HG03139 (cell line): ENCODE measurements around the gene ANTKMT.
"Not testable (repeated sequence)": the region's sequence is repeated elsewhere in the genome, so short reads cannot be mapped to it uniquely, and the experiment has no call there.

Experiments used
- ATAC-seq: cut with Tn5 transposase; IDR thresholded peaks from one replicate; pipeline ENCODE4 v1.9.1; 2021; ENCODE audit not compliant: unreplicated experiment

The ANTKMT gene

DNA sequence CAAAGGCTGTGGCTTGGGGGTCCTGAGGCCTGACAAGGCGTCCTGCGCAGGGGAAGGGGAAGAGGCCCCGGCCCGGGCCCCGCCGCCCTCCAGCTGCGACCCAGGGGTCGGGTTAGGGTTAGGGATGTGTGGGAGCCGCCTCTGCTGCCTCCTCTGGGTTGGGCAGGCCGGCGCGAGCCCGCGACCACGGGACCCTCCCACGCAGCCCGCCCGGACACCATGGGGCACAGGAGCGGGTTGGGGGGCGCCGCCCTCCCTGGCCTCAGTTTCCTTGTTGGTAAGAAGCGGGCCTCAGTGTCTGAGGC lies 19.5 kb downstream of the ANTKMT start:
- ATAC-seq = no peak

DNA sequence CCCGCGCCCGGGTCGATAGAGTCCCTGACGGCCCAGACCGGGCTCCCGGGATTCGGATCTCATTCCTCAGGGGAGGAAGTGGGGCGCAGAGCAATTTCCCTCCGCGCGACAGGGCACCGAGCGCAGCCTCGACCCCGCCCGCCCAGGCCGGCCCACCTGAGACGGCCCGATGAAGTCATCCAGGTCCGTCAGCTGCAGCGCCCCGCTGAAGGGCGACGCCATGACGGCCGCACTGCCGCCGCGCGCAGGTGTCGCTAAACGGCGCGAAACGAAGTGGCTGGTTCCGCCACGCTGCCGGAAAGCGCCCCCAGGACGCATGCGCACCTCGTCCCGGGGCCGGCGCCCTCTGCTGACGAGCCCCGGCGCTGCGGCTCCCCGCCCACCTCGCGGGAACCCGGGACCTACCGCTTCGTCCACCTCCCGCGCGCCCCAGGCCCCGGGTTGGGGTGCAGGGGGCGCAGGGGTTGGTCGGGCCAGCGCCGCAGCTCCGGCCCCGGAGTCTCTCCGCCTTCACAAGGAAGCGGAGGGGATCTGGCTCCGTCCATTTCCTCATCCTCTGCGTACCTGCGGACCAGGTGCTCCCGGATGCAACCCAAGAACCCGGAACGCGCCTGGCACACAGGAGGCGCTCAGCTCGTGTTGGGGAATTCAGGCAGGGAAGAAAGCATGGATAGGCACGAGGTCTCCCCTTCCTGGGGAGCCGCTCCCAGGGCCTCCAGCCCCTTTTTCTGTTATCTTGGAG lies 20.0 kb downstream of the ANTKMT start, which contains the start of gene CIAO3:
Gene CIAO3 (minus strand): TSS at position 234 of the 742 bp plus-strand sequence. CDS start 12 bp downstream, at position 222.
- ATAC-seq = peak; percentile 65

DNA sequence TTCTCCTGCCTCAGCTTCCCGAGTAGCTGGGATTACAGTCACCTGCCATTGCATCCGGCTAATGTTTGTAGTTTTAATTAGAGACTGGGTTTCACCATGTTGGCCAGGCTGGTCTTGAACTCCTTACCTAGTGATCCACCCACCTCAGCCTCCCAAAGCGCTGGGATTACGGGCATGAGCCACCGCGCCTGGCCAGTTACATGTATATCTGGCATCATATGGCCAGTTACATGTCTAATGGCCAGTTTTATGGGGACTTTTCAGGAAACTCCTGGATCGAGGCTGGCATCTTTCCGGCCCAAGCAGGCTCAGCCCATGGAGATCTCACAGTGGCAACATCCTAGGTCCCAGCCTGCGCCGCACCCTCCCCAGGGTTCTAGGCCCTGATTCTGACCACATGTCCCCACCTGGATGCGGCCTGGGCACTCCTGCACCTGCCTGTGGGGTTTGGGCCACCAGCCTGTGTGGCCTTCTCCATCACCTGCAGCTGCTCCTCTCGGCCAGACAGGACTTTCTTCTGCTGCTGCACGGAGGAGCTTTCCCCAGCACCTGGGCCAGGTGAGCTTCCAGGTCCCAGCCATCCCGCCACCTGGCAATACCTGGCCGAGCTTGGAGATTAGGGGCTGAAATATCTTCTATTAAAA lies 21.2 kb downstream of the ANTKMT start:
- ATAC-seq = no peak

DNA sequence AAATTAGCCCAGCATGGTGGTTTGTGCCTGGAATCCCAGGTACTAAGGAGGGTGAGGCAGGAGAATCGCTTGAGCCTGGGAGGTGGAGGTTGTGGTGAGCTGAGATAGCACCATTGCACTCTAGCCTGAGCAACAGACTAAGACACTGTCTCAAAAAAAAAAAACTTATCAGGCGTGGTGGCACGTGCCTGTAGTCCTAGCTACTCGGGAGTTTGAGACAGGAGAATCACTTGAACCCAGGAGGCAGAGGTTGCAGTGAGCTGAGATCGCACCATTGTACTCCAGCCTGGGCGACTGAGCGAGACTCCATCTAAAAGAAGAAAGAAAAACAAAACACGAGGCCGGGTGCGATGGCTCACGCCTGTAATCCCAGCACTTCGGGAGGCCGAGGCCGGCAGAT lies 21.9 kb downstream of the ANTKMT start:
- ATAC-seq = not testable (repeated sequence)

DNA sequence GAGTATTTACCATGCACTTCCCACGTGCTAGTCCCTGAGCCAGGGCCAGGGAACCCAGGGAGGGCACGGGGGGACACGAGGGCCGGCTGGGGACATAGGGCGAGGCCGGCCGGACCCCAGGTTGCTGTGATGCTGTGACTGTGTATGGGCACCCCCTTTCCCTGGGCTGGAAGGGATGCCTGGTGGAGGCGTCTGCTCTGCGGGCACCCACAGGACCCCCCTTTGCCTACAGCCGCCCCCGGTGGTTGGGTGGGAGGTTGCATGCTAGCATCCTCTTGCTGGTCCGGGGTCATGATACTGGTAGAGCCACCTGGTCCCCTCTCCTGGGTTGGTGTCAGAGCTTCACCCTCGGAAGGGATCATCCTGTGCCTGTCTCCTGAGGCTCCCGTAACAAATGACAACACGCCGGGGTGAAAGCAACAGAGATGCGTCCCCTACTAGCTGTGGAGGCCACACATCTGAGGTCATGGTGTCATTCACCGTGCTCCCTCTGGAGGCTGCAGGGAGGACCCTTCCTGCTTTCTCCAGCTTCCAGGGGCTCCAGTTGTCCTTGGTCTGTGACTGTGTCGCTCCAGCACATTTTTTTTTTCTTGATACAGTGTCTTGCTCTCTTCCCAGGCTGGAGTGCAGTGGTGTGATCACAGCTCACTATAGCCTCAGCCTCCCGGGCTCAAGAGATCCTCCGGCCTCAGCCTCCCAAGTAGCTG lies 23.0 kb downstream of the ANTKMT start:
- ATAC-seq = no peak

DNA sequence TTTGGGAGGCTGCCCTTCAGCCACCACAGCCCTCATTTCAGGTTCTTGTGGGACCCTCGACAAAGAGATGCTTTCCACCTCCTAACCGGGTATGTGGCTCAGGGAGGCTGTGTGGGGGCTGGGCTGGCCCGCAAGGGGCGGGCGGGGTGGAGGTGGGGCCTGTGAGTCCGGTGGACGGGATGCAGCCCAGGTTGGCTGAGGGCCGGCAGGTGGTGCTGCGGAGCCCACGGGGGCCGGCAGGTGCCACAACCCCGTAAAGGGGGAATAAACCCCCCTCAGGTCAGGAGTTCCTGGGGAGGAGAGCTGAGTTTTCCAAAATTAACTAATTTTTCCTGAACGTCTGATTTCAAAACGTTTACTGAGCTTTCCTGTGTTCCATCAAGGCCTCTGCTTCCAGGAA lies 24.8 kb downstream of the ANTKMT start:
- ATAC-seq = no peak

DNA sequence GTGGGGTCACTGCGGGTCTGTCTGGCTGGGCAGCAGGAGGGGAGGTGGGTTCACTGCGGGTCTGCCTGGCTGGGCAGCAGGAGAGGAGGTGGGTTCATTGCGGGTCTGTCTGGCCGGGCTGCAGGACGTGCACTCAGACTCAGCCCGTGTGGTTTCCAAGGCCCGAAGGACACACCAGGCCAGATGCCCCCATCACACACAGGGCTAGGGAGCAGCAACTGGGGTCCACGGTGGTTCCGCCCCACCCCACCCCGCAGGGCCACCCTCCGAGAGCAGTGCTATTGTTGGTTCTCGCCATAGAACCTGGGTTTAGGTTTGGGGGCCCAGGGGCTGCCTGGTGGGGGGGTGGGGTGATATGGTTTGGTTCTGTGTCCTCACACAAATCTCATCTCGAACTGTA lies 25.7 kb downstream of the ANTKMT start:
- no peak for ATAC-seq

DNA sequence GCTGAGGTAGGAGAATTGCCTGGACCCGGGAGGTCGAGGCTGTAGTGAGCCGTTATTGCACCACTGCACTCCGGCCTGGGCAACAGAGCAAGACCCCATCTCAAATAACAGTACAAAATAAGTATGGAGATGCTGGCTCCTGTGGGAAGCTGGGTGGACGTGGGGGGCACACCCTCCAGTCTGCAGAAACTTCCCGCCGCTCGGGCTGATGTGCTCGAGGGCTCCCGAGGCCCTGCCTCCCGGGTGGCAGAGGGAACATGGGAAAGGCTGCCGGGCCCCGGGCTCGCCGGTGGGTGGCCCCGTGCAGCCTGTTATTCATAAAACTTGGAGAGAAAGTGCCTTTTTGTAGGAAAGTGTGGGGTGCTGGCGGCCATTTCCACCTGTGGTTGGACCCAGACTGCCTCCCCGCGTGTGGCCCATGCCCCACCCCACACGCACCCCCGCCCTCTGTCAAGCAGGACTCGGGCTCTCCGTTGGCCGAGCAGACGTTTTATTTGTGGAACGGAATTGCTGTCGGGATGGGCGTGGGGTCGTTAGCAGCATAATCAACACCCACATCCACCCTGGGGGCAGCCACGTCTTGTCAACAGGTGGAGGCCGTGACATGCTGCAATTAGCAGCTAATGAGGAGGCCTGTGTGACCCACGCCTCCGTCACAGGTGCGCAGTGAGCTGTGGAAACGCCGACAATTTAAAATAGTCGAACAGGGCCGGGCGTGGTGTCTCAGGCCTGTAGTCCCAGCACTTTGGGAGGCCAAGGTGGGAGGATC lies 27.2 kb downstream of the ANTKMT start:
- no peak for ATAC-seq

DNA sequence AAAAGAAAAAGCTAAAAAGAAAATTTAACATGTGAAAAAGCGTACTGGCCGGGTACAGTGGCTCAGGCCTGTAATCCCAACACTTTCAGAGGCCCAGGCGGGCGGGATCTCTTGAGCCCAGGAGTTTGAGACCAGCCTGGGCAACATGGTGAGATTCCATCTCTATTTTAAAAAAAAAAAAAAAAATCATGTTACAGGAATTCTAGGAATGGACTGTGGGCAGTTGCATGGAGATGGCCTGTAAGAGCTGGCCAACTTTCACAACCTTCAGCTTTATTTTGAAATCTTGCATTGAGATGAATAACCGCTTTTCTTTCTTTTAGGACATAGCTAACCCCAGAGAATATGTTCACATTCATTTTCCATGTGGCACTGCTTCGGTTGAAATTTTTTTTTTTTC lies 28.1 kb downstream of the ANTKMT start:
- no peak for ATAC-seq

DNA sequence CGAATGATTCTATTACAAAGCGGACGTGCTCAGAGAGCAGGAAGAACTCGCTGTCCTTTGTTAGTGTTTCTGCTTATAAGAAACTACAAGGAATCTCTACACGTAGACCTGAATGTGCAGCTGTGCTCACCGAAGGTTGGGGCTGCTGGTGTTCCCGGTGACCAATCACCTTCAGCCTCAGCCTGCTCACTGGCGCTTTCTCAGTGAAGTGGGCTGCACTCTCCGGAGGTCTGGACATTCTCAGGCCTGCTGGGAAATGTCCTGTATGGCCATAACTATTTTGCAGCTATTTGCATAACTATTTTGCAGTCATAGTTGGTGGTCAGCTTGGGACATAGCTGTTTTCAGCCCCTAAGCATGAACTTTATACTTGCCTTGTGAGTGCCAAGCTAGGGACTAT lies 29.5 kb downstream of the ANTKMT start:
- ATAC-seq = no peak

DNA sequence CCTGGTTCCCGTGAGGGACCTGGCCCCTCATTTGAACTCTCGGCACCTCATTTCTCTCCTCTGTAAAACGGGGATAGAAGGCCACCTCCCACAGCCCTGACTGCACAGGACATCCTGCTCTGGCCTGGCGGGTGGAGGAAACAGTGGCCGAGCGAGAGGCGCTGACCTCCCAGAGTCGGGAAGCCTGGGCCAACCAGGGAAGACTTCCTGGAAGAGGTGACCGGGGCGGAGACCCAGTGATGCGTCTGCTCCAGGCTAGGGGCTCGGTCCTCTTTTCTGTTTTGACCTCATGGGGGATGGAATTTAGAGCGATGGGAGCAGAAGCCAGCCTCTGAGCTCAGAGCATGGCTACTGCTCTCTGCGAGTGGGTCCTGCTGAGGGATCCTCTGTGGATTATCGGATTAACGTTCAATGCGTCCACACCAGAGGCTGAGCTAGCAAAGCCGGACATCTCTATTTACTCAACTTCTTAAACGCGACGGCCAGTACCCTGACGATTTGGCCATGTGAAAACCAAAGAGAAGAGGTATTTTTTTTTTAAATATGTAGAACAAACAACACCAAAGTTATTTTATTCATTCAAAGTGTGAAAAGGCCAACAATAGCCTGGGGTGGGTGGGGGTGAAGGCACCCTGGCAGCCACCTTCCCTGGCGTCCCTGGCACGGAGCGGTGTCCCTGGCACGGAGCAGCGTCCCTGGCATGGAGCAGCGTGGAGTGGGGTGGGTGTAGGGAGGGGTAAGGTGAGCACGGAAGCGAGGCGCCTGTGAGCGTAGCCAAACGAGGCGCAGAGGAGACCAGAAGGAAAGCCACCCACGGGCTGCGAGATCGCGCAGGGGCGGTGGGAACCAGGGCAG lies 30.4 kb downstream of the ANTKMT start:
- ATAC-seq = no peak

DNA sequence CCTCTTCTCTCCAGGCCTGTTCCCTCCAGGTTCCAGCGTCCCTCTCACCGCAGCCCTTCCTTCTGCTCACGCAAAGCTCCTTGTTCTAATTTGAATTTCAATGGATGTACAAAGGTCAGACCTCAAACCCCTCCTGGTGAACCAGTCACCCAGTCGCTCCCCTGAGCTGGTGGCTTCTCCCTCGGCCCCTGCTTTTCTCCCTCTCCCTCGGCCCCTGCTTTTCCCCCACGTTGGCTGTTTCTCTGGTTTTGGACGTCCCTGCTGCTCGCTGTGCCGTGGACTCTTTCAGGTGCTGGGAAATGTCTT lies 31.0 kb downstream of the ANTKMT start:
- no peak for ATAC-seq

DNA sequence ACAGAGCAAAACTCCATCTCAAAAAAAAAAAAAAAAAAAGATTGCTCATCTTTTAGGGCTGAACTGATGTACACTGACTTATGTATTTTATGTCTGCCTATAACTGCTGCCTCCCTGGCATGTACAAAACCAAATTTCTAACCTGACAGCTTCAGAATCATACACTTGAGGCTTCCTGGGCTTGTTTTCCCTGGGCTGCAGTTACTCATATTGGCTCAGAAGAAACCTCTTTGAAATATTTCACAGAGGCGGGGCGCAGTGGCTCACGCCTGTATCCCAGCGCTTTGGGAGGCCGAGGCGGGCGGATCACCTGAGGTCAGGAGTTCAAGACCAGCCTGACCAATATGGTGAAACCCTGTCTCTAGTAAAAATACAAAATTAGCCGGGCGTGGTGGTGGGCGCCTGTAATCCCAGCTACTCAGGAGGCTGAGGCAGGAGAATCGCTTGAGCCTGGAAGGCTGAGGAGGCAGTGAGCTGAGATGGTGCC lies 33.2 kb downstream of the ANTKMT start:
- ATAC-seq = not testable (repeated sequence)

DNA sequence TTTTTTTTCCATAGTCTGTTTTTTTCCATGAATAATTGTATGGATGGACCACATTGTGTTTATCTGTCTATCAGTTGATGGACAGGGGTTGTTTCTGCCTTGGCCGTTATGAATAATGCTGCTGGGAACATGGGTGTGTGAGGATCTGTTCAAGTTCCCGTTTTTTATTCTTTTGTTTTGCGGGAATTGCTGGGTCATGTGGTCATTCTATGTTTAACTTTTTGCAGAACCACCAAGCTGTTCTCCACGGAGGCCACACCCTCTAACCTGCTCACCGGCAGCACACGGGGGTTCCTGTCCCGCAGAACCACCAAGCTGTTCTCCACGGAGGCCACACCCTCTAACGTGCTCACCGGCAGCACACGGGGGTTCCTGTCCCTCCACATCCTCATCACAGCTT lies 33.7 kb downstream of the ANTKMT start:
- ATAC-seq = no peak

DNA sequence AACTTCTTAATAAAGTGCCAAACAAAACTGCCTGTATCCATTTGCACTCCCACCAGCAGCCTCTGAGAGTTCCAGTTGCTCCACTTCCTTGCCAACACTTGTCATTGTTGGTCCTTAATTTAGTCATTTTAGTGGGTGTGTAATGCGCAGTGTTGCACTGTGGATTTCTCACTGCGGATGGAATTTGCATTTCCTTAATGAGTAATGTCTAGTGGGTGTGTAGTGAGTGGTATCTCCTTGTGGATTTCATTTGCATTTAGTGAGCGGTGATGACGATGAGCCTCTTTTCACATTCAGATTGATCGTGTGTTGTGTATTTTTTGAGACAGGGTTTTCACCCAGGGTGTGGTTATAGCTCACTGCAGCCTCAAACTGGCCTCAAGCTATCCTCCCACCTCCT lies 35.5 kb downstream of the ANTKMT start:
- ATAC-seq = no peak

DNA sequence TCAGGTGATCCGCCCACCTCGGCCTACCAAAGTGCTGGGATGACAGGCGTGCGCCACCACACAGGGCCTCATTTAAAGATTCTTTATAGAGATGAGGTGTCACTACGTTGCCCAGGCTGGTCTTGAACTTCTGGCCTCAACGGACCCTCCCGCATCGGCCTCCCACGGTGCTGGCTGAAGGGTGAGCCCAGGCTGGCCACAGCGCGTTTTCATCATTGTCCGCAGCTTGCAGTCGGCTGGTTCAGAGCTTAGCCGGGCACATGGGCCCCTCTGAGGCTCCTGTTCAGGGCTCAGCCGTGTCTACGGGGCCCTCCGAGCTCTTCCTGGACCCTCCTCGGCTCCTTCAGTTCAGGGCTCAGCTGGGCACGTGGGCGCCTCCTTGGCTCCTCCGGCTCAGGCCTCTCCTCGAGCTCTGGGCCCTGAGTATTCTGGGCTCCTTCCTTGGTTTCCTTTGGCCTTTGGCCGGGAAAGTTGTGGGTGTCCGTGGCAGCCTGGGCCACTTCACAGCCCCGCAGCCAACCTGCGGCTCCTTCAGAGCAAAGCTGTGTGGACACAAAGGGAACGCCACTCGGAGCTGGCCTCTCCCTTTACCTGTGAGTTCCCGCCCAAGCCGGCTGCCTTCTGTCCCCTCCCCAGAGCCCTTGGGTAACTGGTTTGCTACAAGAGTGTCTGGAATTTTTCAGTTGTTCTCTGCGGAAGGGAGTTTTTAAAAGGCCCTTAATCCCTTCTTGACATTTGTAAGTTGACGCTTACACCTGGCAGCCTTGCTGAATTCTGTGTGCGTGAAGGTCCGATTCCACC lies 38.4 kb downstream of the ANTKMT start:
- no peak for ATAC-seq

DNA sequence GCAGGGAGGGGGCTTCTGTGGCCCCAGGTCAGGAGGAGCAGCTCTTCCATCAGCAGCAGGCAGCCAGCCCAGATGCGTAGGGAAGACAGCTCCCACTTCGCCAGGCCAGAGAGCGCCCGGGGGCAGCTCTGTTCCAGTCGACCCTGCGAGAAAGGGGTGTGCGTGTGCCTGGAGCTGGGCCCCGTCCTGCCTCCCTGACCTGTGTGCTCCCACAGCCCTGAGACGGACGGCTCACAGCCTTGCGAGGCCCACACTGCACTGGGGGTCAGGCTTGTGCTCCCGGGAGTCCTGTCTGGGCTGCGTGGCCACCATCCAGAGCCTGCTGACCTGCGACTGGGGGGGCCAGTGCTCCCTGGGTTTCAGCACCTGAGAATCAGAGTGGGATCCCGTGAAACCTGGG lies 39.1 kb downstream of the ANTKMT start:
- ATAC-seq = no peak

DNA sequence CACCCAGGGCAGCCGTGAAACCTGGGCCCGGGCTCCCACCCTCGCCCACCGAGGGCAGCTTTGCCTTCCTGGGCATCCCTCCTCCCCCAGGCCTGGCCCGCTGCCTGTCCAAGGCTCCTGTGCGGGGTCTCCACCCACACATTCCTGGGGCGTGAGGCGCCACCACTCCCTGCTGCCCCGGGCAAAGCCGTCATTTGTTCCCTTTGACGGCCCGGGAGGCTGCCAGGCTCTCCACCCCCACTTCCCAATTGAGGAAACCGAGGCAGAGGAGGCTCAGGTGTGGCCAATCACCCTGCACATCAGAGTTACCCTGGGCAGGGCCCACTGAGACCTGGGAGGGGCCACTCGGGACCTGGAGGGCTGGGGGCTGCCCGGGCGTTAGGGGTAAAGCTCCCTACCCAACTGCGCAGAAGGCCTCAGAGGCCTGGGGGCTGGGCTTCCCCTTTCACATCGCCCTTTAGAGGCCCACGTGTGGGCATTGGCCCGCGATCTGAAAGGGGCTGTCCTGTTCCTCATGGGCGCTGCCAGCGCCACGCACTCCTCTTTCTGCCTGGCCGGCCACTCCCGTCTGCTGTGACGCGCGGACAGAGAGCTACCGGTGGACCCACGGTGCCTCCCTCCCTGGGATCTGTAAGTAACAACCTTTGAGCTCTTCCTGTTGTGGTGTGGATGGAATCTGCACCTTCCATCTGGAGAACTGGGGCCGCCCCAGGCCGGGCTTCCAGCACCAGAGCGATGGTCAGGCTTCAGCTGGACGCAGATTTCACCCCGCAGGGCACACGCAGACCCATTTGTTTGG lies 39.8 kb downstream of the ANTKMT start, which contains the start of gene MSLN:
Gene MSLN (plus strand): TSS at position 190 of the 799 bp plus-strand sequence. CDS start 1,947 bp downstream, outside the sequence.
- ATAC-seq = no peak
